ENCODE data around the gene STK38.

DNA sequence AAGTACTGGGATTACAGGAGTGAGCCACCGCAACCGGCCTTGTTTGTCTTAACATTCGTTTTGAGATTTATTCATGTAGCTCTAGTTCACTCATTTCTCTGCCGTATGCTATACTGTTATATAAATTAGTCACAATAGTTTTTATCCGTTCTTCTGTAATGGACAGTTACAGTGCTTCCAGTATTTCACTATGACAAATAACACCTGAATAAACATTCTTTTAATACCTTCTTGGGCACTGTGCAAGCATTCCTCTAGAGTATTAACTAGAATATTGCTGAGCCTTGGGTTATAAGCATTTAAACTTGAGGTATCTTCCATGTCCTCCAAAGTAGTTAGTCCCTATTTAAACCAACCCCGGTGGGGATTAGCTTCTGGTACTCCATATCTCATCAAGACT lies 45.6 kb downstream of the STK38 start:
- TF ChIP-seq KDM1A (IDR thresholded peaks at IDR 0.05; ENCODE audit: low read depth): no peak
- TF ChIP-seq, protein P1, sequence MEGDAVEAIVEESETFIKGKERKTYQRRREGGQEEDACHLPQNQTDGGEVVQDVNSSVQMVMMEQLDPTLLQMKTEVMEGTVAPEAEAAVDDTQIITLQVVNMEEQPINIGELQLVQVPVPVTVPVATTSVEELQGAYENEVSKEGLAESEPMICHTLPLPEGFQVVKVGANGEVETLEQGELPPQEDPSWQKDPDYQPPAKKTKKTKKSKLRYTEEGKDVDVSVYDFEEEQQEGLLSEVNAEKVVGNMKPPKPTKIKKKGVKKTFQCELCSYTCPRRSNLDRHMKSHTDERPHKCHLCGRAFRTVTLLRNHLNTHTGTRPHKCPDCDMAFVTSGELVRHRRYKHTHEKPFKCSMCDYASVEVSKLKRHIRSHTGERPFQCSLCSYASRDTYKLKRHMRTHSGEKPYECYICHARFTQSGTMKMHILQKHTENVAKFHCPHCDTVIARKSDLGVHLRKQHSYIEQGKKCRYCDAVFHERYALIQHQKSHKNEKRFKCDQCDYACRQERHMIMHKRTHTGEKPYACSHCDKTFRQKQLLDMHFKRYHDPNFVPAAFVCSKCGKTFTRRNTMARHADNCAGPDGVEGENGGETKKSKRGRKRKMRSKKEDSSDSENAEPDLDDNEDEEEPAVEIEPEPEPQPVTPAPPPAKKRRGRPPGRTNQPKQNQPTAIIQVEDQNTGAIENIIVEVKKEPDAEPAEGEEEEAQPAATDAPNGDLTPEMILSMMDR (IDR thresholded peaks at IDR 0.05): no peak
- no peak for TF ChIP-seq CHD2 (IDR thresholded peaks at IDR 0.05; ENCODE audit: low read length, partially characterized antibody)
- TF ChIP-seq BHLHE40 (IDR thresholded peaks at IDR 0.05; ENCODE audit: low read depth, low read length): no peak
- TF ChIP-seq, protein P2, sequence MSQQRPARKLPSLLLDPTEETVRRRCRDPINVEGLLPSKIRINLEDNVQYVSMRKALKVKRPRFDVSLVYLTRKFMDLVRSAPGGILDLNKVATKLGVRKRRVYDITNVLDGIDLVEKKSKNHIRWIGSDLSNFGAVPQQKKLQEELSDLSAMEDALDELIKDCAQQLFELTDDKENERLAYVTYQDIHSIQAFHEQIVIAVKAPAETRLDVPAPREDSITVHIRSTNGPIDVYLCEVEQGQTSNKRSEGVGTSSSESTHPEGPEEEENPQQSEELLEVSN (IDR thresholded peaks at IDR 0.05; ENCODE audit: borderline replicate concordance, low read depth): no peak
- TF ChIP-seq, protein P3, sequence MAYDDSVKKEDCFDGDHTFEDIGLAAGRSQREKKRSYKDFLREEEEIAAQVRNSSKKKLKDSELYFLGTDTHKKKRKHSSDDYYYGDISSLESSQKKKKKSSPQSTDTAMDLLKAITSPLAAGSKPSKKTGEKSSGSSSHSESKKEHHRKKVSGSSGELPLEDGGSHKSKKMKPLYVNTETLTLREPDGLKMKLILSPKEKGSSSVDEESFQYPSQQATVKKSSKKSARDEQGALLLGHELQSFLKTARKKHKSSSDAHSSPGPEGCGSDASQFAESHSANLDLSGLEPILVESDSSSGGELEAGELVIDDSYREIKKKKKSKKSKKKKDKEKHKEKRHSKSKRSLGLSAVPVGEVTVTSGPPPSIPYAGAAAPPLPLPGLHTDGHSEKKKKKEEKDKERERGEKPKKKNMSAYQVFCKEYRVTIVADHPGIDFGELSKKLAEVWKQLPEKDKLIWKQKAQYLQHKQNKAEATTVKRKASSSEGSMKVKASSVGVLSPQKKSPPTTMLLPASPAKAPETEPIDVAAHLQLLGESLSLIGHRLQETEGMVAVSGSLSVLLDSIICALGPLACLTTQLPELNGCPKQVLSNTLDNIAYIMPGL (CRISPR knock-in tag; IDR thresholded peaks at IDR 0.05; ENCODE audit: borderline replicate concordance): no peak
- TF ChIP-seq MYC (IDR thresholded peaks at IDR 0.05; ENCODE audit: borderline replicate concordance, low read length): no peak
- TF ChIP-seq EP300 (IDR thresholded peaks at IDR 0.05): no peak
- TF ChIP-seq POLR2A (IDR thresholded peaks at IDR 0.05; ENCODE audit: low read length): no peak
- TF ChIP-seq, protein P4, sequence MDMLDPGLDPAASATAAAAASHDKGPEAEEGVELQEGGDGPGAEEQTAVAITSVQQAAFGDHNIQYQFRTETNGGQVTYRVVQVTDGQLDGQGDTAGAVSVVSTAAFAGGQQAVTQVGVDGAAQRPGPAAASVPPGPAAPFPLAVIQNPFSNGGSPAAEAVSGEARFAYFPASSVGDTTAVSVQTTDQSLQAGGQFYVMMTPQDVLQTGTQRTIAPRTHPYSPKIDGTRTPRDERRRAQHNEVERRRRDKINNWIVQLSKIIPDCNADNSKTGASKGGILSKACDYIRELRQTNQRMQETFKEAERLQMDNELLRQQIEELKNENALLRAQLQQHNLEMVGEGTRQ (IDR thresholded peaks at IDR 0.05): no peak
- no peak for TF ChIP-seq ZC3H11A (IDR thresholded peaks at IDR 0.05)

Data from A549 (cell line).